Stimulated activated CD4-positive, alpha-beta T cell treated with anti-CD3 and anti-CD28 coated beads, Interleukin-4, amount 100 ng/mL, for 24 hours (primary cell): ENCODE results near the gene SF1.

Source experiments
- DNase-seq: peaks from one replicate; pipeline ENCODE4 v3.0.0-alpha.2; 2020

Gene SF1

DNA sequence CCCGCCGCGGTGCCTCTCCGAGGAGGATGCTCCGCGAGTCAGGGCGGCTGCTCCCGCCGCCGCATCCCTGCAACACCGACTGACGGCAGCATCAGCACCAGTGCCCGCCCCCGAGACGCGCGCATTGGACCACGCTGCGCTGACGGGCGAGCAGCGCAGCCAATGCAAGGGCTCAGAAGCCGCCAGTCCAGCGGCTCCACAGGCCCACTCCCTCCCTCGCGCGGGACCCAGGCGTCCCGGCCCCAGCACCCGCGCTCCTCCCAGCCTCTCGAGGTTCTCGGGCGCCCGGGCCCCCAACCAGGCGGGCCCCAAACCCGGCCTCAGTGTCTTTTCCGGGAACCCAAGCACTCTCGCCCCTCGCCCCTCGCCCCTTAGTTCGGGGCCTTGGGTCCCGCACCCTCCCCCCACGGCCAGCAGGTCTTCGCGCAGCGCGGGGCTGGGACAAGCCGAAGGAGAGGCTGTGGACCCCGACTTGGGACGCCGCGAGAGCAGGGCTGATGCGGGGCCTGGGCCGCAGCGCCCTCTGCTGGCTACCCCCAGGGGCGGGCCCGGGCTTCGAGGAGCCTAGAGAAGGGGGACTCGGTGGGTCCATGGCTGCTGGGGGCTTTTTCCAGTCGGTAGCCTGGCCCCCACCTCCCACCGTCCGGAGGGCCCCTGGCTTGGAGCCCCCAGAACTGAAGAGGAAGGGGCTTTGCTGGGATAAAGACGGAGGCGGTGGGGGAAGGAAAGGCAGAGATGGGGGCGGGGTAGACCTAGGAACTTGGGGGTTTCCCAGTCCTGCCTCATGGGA lies 55.0 kb downstream of the SF1 start, which contains the start of gene NRXN2:
Gene NRXN2 (minus strand): TSS at position 81 of the 790 bp plus-strand sequence. CDS start 9,498 bp downstream, outside the sequence.
- DNase-seq: peak; percentile 88

DNA sequence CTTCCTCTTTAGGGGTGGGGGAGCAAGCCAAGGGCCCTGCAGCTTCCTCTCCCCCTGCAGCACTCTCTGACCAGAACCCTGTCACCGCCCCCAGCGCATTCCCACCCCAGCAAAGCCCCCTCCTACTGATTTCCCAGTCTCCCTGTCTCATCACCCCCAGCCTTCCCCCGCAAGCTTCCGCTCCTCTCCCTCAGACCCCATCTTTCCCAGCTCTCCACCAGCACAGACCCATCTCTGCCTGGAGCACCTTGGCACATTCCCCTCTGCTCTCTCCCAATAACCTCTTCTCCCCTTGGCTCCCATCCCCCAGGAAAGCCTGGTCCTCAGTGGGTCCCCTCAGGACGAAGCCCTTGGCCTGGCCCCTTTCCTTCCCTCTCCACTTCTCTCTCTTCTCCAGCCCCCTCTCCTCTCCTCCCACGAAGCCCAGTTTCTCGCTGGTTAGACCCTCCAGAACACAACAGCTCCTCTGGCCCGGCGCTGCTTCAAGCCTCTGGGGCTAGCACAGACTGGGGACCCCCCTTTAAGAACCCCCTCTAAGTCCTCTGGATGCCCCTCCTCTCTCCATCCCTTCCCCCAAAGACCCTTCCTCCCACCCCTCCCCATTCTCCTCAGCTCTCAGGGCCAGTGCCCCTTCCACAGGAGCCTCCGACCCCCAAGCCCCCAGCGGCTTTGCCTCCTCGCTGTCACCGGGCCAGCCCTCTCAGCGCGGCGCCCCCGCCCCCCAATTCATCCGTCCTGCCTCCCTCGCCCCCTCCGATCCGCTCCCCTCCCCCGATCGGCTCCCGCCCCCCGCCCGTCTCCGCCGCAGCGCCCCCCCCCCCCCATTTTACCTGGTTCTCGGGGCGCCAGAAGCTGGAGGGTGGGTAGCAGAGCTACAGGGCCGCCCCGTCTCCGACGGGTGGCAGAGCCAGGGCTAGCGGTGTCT lies 55.9 kb downstream of the SF1 start:
- no peak for DNase-seq

DNA sequence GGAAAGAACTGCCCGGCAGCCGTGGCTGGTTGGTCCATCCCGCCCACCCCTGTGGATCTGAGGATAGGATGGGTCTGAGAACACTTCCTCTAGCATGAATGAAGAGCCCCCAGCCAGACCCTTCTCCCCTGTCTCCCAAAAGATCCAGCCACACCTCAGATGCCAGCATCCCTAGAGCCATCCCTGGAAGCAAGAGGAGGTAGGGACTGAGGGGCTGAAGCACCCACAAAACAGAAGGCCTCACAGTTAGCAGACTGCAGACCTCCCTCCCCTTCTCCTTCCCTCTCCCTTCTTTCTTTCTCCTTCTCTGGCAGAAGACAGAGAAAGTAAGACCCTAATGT lies 57.0 kb downstream of the SF1 start:
- no peak for DNase-seq

DNA sequence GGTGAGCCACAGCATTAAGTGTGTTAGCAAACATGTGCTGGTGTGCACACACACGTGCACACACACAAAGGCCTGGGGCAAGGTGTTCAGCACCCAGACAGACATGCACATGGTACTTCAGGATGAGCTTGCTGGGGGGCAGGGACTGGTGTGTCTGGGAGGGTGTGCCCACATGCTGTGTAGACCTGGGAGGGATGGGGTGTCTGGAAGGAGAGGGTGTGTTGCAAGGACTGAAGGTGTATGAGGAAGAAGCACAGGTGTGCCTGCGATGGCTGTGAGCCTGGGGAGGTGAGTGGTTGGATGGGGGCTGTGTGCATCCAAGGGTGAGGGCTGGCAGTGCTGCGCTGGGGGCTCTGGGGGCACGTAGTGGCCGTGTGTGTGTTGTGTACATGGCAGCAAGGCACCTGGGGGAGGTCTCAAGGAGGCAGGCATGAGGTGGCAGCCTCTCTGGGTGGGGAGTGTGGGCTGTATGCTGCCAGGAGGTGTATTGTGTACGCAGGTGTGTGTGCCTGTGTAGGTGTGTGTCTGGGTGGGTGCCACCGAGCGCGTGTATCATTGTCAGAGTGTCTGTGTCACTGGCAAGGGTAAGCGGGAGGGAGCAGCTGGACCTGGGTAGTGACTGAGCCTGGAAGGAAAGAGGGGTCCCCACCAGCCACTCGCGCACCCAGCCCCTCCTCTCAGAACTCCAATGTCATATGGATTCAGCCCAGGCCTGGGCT lies 57.5 kb downstream of the SF1 start:
- no peak for DNase-seq

DNA sequence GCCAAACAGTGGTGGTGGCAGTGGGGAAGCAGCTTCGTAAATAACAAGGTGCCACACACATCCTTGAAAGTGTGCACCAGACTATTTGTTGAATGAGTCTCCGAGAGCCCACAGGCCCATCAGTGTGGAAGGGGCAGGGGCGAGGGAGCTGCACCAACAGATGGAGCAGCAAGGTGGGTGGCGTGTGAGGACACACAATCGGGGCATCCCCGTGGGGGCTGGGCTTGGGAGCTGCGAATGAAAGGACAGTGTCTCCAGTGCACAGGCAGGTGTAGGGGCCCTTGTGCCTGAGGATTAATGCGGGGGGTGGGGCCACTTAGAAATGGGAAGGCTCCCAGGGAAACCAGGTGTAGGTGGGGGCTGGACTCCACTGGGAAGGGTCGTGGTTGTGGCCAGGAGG lies 58.2 kb downstream of the SF1 start:
- DNase-seq: no peak

DNA sequence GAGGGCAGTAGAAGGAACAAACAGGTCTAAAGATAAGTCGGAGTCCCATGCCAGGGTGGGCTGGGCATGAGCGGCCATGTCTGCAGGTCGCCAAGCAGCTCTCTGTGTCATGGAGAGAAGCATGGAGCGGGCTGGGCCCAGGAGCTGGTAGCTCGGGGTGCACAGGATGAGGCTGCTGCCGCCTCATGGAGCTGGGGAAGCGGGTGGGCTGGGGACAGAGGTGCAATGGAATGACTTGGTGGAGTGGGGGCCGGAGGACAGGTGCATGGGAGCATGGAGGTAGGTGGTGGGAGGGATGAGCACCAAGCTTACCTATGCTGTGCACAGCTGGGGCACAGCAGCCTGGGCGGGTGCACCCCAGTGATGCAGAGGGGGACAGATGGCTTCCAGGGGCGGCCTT lies 58.9 kb downstream of the SF1 start:
- no peak for DNase-seq

DNA sequence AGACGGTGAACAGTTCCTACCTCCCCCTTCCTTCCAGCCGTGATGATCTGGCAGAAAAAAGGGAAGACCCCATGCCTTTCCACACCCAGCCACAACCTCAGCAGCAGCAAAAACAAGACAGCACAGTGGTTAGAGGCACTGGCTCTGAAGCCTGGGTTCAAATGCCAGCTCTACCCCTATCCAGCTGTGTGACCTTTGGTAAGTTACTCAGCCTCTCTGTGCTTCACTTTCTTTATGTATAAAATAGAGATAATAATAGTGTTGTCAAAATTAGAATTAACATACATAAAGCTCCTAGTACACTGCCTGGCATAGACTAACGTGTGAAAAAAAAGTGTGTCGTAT lies 59.6 kb downstream of the SF1 start:
- no peak for DNase-seq

DNA sequence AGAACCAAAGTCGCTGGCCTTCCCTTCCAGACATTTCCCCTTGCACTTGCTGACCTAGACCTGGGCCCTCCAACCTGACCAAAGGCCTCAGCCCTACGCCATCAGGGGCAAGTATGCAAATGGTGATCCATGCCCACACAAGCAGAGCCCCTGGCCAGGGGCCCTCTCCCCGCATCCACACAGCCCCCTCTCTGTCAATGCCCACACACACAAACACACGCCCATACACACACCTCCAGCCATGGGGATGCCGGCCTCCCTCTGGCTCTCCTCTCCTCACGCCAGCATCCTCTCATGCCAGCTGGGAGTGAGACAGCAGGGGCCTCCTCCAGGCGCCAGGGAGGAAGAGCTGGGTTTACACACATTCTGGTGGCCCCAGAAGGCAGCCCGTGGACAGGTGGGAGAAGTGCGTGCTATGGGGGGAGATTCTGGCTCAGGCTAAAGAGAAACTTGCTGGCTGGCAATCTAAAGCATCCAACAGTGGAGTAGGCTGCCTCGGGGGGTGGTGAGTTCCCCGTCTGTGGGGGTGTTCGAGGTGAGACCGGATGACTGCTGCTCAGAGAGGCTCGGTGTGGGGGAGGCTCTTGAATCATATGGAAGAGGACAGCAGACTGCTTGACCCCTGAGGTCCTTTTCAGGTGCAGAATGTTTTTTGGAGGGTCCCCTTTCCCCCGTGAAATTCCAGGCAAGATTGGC lies 60.1 kb downstream of the SF1 start:
- no peak for DNase-seq

DNA sequence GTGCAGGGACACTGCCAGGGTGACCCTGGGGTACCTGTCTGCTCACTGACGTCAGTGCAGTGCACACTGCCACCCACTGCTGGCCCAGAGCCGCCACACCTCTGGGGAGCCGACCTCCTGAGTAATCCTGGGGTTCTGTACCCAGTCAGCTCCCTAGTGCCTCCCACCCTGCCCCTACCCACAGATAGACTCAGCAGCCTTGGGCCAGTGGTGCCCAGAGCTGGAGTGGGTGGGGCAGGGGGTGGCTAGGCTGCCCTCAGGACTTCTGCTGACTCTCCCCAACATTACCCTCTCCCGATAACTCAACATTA lies 61.1 kb downstream of the SF1 start:
- DNase-seq: no peak

DNA sequence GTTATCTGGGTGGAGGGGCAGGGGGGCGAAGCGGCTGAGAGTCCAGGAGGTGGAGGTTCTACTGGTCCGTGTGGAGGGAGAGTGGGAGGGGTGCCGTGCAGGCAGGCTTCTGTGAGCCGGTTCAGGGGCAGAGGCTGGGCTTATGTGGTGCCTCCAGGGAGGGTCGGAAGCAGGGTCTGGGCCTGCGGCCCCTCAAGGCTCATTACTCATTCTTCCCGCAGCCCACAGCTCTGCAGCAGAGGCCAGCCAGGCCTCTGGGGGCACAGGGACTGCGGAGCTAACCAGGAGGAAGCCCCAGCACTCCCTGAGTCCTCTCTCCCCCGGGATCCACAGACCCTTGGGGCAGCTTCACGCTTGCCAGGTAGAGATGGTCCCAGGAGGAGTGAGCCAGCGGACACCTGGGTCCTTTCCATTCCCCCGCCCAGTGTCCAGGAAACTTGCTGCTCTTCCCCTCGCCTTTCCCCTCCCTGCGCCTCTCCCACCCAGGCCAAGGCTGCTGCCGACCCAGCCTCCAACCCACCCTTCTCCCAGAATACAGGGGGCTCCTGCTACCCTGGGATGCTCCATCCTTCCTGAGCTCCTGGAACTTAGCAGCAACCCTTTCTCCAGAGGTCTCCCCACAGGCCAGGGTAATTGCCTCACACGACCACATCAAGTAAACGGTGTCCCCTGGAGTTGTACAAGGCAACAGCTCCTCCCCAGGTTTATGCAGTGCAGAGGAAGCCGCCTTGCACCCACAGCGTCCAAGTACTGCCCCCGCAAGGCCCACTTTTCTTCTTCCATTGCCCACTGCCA lies 61.7 kb downstream of the SF1 start:
- no peak for DNase-seq

DNA sequence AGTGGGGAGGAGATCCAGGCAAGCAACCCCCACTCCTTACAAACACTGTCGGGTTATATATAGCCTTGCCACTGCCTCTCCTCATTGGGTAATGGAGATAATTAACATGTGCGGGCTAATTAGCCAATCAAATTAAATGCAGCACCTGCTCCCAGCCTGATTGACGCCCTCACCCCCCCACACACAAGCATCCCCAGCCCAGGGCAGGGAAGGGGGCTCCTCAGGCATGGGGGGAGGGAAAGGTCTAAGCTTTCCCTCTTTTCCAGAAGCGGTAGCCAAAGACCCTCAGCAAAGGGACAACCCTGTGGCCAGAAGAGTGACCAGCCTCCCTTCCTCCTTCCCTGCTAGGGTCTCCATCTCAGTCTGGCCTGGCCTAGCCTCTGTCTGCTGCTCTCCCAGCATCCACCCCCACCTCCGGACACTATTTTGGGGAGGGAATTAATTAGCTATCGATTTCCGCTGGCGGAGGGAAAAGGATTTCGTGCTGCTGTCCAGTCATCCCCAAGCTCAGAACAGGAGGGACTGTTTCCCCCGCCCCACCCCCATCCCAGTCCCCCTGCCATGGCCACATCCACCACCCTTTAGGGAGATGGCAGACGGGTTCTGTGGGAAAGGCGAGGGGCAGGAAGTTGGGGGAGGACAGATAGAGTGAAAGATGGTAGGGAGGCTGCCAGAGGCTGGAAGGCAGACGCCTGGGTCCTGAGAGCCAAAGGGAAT lies 62.4 kb downstream of the SF1 start:
- no peak for DNase-seq

DNA sequence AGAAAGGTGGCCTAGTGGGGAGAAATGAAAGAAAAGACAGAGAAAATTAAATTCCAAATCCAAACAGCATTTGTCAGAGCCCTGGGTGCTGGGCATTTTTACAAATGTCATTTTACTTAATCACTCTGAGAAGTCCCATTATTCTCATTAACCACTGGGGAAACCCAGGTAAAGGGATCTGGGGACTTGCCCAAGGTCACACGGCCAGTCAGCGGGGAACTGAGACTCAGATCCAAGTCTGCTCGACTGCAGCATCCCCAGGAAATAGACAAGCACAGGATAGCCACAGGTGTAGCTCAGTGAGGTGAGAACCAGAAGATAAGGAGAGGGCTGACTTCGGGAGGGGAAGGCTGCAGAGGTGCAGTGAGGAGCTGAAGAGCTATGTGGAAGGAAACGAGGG lies 63.2 kb downstream of the SF1 start:
- DNase-seq: no peak

DNA sequence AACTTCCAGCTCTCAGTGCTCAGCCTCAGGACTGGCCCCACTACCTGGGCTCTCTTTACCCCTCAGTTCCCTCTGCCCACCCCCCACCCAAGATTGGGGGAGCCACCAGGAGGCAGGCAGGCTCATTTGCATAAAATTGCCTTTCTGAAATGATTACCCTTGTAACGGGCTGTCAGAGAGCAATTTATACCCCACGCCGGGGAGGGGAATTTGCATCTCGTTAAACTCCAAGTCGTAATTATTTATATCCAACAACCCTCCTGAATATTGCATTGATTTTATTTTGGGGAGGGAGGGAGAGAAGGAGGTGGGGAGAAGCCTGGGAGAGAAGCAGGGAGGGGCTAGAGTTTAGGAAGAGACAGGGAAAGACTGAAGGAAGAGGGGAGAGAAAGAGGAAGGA lies 63.7 kb downstream of the SF1 start:
- no peak for DNase-seq
